SK-N-SH (cell line): ENCODE results near the gene RBMS1.

ENCODE experiments used
- EP300 ChIP-seq, 2 experiments: IDR thresholded peaks; 2 replicates each; pipeline versions ENCODE4 v1.4.0 to v1.6.1; 2012; ENCODE audit warnings: borderline replicate concordance in 1 of 2, low read depth in 1 of 2, low read length in 1 of 2
- EZH2phosphoT487 ChIP-seq: fragments of 200-600 bp; sonication (generic); IDR thresholded peaks from 2 replicates; pipeline ENCODE4 v1.6.1; 2017; ENCODE audit warnings: low read depth, mixed run types, mild to moderate bottlenecking, antibody characterized with exemption, moderate library complexity, borderline replicate concordance
- FOSL2 ChIP-seq: IDR thresholded peaks from 2 replicates; pipeline ENCODE4 v1.4.0; 2012; ENCODE audit warnings: low read depth, mild to moderate bottlenecking, moderate library complexity, borderline replicate concordance
- GABPA ChIP-seq: IDR thresholded peaks from 2 replicates; pipeline ENCODE4 v1.4.0; 2012; ENCODE audit warnings: low read depth, mild to moderate bottlenecking
- JUND ChIP-seq: IDR thresholded peaks from 2 replicates; pipeline ENCODE4 v1.4.0; 2012
- MEF2A ChIP-seq: IDR thresholded peaks from 2 replicates; pipeline ENCODE4 v1.4.0; 2012; ENCODE audit warnings: low read depth, borderline replicate concordance
- NRF1 ChIP-seq: IDR thresholded peaks from 2 replicates; pipeline ENCODE4 v1.6.1; 2012; ENCODE audit warnings: low read depth, mild to moderate bottlenecking, low read length
- POLR2AphosphoS5 ChIP-seq: IDR thresholded peaks from 2 replicates; pipeline ENCODE4 v1.6.1; 2012; ENCODE audit warnings: low read depth, low read length
- RCOR1 ChIP-seq: fragments of 150-350 bp; IDR thresholded peaks from 2 replicates; pipeline ENCODE4 v1.6.1; 2017; ENCODE audit warnings: antibody characterized with exemption, low read length
- TAF1 ChIP-seq: IDR thresholded peaks from 2 replicates; pipeline ENCODE4 v1.6.1; 2012; ENCODE audit warnings: low read depth, mild to moderate bottlenecking, low read length, moderate library complexity, borderline replicate concordance
- TCF12 ChIP-seq: IDR thresholded peaks from 2 replicates; pipeline ENCODE4 v1.4.0; 2012
- YY1 ChIP-seq: IDR thresholded peaks from 2 replicates; pipeline ENCODE4 v1.4.0; 2012; ENCODE audit warnings: low read depth, mild to moderate bottlenecking
- TF ChIP-seq, protein P1 (sequence below): fragments of 150-350 bp; IDR thresholded peaks from 2 replicates; pipeline ENCODE4 v1.6.1; 2017; ENCODE audit warnings: antibody characterized with exemption, low read length, low read depth, borderline replicate concordance
- TF ChIP-seq, protein P2 (sequence below): fragments of 200-600 bp; sonication (generic); IDR thresholded peaks from 2 replicates; pipeline ENCODE4 v1.6.1; 2017; ENCODE audit warnings: antibody characterized with exemption, mild to moderate bottlenecking, moderate library complexity

DNA sequence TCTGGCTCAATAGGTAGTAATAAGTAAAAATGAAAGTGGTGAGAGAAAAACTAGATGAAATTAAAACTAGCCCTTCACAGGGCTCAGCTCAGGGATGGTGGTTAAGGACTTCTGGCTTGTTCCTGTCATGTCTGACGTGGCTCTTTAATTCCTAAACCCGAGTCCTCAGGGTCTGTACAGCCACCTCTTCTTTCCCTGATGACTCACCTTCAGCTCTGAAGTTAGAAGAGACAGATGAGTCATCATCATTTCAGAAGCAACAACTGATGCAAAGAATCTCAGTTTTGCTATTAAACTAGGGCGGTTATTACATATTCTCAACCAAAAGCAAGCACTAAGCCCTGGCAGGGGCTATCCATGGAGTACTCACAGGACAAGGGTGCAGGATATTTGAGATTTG, 269.5 kb downstream of the RBMS1 start:
- TF ChIP-seq, protein P1, sequence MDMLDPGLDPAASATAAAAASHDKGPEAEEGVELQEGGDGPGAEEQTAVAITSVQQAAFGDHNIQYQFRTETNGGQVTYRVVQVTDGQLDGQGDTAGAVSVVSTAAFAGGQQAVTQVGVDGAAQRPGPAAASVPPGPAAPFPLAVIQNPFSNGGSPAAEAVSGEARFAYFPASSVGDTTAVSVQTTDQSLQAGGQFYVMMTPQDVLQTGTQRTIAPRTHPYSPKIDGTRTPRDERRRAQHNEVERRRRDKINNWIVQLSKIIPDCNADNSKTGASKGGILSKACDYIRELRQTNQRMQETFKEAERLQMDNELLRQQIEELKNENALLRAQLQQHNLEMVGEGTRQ: no peak
- TF ChIP-seq RCOR1 (no peak), EZH2phosphoT487 (no peak), TAF1 (no peak), NRF1 (no peak), EP300 (IDR thresholded peaks at IDR 0.05; ENCODE audit: borderline replicate concordance in 1 of 2, low read depth in 1 of 2, low read length in 1 of 2) (peak in 1 of 2 experiments; percentile 79; a peak in 1 of 4 replicates), TCF12 (peak; percentile 76), GABPA (no peak), FOSL2 (peak; percentile 100), JUND (peak; percentile 98), MEF2A (no peak), YY1 (peak; percentile 23; the same call in 1 of the 2 replicates), POLR2AphosphoS5 (no peak)
- TF ChIP-seq, protein P2, sequence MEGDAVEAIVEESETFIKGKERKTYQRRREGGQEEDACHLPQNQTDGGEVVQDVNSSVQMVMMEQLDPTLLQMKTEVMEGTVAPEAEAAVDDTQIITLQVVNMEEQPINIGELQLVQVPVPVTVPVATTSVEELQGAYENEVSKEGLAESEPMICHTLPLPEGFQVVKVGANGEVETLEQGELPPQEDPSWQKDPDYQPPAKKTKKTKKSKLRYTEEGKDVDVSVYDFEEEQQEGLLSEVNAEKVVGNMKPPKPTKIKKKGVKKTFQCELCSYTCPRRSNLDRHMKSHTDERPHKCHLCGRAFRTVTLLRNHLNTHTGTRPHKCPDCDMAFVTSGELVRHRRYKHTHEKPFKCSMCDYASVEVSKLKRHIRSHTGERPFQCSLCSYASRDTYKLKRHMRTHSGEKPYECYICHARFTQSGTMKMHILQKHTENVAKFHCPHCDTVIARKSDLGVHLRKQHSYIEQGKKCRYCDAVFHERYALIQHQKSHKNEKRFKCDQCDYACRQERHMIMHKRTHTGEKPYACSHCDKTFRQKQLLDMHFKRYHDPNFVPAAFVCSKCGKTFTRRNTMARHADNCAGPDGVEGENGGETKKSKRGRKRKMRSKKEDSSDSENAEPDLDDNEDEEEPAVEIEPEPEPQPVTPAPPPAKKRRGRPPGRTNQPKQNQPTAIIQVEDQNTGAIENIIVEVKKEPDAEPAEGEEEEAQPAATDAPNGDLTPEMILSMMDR: no peak
